ENCODE measurements around the gene PLXDC1.

DNA sequence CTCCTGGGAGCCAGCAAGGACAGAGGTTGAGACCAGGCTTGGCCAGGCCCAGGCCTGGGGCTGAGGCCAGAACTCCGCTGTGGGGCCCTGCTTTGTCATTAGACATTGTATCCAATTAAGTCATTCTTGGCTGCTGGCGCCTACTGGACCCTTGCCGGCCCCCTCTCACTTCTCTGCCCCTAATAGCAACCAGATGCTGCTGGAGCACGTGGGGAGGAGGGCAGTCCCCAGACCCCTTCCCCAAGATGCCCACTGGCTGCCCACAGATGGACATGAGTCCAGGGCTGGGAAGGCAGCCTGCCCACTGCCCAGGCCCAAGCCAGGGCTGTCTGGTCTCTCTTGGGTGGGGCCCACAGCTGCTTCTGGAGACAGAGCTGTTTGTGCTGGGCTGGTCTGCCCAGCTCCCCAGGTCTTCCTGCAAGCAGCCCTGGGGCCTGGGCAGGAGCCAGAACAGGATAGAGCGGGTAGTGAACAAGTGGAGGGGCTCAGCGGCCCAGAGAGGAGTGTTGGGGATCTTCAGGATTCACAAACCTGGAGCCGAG lies 7.8 kb downstream of the PLXDC1 start:
- TF ChIP-seq, protein P1, sequence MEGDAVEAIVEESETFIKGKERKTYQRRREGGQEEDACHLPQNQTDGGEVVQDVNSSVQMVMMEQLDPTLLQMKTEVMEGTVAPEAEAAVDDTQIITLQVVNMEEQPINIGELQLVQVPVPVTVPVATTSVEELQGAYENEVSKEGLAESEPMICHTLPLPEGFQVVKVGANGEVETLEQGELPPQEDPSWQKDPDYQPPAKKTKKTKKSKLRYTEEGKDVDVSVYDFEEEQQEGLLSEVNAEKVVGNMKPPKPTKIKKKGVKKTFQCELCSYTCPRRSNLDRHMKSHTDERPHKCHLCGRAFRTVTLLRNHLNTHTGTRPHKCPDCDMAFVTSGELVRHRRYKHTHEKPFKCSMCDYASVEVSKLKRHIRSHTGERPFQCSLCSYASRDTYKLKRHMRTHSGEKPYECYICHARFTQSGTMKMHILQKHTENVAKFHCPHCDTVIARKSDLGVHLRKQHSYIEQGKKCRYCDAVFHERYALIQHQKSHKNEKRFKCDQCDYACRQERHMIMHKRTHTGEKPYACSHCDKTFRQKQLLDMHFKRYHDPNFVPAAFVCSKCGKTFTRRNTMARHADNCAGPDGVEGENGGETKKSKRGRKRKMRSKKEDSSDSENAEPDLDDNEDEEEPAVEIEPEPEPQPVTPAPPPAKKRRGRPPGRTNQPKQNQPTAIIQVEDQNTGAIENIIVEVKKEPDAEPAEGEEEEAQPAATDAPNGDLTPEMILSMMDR (IDR thresholded peaks at IDR 0.05 in 4 of 5, conservative IDR thresholded peaks at IDR 0.05 in 1 of 5) = no peak
- TF ChIP-seq POLR2A (IDR thresholded peaks at IDR 0.05) = no peak

All from gastrocnemius medialis (tissue), 4 donors.